ENCODE results near the gene JHY.
A peak's percentile ranks its signal among the peaks of the same experiment; 100 is the strongest.

Gene JHY

GRCh38 chr11:122872046-122872445, 10.5 kb upstream of the JHY start:
- no peak for DNase-seq

DNA sequence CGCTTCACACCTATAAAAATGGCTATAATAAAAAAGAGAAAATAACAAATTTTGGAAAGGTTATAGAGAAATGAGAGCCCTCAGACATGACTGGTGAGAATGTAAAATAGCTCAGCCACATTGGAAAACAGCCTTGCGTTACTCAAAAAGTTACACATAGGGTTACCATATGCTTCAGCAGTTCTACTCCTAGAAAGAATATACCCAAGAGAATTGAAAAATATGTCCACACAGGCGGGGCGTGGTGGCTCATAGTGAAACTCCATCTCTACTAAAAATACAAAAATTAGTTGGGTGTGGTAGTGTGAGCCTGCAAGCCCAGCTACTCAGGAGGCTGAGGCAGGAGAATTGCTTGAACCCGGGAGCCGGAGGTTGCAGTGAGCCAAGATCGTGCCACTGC, 7.6 kb upstream of the JHY start:
- DNase-seq = no peak

DNA sequence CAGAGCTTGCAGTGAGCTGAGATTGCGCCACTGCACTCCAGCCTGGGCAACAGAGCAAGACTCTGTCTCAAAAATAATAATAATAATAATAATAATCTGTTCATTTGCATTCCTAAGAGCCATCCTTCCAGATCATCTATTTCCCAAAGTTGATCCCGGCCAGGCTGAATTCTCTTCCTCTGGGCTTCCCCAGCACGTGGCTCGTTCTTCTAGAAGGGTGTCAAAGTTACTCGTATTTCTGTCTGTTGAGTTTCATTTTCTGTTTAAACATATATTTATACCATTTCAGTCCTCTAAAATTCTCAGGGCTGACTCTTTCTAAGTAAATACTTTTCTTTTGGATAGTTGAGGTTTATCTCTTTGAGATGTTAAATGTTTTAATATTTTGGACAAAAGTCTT, 4.8 kb upstream of the JHY start:
- no peak for DNase-seq

GRCh38 chr11:122879785-122880184, 2.8 kb upstream of the JHY start:
- DNase-seq = no peak

DNA sequence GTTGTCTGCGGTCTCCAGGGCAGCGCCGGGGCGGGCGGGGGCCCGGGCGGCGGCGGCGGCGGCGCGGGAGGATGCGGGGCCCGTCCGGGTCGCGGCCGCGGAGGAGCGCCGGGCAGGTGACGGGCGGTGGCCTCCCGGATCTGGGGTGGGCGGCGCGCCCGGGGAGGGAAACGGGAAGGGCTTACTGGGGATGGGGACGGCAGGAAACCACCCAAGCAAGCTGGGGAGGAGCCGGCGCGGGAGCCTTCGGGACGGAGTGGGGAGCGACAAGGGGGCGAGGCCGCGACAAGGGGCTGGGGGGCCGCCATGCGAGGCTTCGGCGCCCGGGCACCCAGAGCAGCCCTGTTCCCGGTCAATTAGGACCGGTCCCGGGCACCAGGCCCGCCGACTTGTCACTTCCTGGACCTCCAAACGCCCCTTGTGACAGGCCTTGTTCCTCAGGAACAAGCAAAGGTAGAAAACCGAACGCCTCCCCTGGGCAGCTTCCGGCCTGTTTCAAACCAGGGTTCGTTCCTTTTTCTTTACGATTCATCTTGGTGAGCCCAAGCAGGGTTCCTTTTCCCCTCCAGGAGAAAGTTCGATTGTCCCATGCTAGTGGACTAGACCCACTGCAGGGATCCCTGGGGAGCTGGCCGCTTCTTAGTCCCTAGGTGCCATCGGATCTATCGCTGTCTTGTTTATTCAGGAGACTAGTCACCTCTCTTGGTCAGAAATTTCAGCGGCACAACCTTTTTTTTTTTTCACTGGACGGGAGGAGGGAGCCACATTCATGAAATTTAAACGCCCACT, 492 bp downstream of the JHY start:
- DNase-seq = peak; percentile 28 to 35

DNA sequence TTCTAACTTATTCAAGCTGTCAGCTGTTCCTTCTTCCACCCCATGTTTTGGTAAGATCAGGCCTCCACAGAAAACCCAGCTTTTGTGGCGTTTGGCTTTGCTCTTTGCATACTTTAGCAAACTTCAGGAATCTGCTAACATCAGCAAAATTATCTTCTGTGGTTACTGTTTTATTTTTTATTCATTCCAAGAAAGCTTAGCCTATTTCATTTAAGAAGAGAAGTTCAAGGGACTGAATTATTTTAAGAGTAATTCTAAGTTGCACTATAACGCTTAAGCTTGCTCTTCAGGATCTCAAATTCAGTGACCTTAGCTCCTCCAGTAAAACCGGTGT, 1.1 kb downstream of the JHY start:
- no peak for DNase-seq

- DNase-seq = no peak
Observed at GRCh38 chr11:122888162-122888561, 5.6 kb downstream of the JHY start.

DNA sequence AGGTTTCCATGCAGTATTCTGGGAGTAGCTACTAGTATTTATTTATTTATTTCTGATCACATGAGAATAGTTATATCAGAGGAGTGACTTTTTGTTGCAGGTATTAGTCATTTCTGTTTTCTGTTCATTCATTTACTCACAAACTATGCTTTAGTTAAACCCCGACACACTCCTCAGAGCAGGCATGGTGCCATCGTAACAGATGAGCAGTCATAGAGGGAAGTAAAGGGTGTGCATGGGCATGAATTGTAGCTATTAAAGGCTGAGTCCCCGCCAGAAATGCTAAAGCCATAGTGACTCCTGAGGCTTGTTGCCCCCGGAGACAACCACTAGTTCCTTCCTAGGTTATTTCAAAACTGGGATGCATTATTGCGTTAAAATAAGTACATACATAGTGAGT, 10.6 kb downstream of the JHY start:
- DNase-seq = no peak

GRCh38 chr11:122895563-122895962, 13.0 kb downstream of the JHY start:
- no peak for DNase-seq

GRCh38 chr11:122897606-122898210, 15.1 kb downstream of the JHY start:
- no peak for DNase-seq

DNA sequence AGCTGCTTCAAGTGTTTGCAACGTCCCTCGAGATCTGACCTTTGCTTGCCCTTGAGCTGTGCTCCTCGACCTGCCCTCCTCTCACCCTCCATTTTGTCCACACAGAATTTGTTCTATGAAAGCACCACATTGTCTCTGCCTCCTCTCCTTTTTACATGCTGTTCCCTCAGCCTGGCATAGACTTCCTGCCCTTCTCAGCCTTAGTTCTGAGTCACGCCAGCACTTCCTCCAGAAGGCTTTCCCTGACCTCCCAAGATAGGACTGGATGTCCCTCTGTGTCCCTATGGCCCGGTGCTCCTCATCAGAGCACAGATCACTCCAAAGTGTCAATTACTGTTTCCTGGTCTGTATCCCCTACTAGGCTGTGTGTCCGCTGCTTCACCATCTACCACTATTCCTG, 16.2 kb downstream of the JHY start:
- DNase-seq = no peak

DNA sequence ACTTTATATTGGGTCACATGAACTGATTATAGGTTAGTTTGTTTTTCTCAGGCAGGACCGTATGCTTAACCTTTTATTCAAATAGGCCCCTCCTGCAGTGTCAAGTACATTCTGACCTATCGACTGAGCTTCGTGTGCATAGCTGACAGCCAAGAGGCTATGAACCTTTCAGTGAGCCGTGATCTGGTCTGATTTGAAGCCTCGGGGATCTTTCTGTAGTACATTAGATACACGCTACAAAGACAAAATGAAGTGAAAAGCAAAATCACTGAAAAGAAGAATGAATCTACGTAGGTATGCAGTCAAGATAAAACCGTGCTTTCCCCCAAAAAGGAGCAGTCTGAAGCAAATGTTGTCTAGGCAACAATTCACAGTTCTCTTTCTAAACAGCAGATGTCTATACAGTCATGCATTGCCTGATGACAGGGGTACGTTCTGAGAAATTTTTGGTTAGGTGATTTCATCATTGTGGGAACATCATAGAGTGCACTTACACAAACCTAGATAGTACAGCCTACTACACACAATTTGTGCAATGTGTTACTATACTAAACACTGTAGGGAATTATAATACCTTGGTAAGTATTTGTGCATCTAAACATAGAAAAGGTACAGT, 18.1 kb downstream of the JHY start:
- DNase-seq = no peak

DNA sequence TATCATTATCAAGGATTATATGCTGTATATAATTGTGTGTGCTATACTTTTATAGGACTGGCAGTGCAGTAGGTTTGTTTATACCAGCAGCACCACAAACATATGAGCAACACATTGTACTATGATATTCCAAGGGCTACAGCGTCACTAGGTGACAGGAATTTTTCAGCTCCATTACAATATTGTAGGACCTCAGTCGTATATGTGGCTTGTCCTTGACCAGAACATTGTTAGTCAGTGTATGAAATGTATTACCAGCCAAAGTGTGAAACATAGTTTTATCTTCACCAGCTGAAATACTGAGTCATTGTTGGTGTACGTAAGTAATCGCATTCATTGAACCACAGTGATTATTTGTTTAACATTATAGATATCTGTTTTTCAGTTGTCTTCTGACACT, 20.4 kb downstream of the JHY start:
- DNase-seq = no peak

- DNase-seq = no peak
Observed at GRCh38 chr11:122910775-122911174, 28.2 kb downstream of the JHY start.

DNA sequence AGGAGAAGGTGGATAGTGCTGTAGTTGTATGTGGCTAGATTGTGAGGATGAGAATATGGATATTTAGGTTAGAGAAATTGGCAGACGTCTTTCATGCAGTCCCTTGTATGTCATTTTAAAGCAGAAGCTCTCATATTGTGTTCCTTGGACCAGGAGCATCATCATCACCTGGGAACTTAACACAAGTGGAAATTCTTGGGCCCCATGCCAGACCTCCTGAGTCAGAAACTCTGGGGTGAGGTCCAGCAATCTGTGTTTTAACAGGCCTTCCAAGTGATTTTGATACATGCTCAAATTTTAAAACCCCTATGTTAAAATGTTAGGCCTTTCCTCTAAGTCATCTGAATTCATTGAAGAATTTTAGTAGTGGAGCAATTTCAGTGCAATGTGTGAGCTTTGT, 34.8 kb downstream of the JHY start:
- DNase-seq = no peak

GRCh38 chr11:122918734-122919133, 36.2 kb downstream of the JHY start:
- no peak for DNase-seq

- DNase-seq = no peak
Observed at GRCh38 chr11:122920579-122920978, 38.0 kb downstream of the JHY start.

DNA sequence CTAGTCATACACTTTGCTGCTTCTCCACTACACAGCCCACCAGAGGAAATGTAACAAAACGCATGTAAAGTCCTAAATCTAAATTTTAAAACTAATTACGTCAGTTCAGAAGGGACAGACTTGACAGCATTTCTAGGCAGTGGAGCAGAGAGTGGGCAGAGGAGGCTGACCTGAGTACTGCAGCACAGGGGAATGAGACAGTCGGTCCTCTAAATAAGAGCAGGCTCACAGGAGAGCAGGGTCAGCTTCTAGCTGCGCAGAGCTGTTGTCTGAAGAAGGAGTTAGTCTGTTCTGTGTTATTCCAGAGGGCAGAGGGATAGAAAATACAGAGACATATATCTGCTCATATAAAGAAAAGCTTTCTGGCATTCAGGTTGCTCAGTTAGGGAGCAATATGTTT, 40.3 kb downstream of the JHY start:
- no peak for DNase-seq

- DNase-seq = no peak
Observed at GRCh38 chr11:122923302-122923701, 40.7 kb downstream of the JHY start.

- no peak for DNase-seq
Observed at GRCh38 chr11:122931510-122931909, 49.0 kb downstream of the JHY start.

GRCh38 chr11:122933416-122933815, 50.9 kb downstream of the JHY start:
- no peak for DNase-seq

DNA sequence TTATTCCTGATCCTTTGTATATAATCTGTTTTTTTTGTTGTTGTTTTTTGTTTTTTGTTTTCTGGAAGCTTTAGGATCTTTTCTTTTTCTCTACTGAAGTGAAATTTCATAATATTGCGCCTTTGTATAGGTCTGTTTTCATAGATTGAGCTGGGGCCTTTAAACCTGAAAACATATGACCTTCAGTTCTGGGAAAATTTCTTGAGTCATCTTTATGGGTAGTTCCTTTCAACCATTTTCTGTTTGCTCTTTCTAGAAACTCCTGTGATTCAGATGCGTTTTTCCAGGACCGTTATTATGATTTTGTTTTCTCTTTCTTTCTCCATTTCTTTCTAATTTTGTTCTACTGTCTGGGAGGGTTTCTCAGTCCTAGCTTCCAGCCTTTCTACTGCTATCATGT, 55.4 kb downstream of the JHY start:
- DNase-seq = no peak

GRCh38 chr11:122938557-122938956, 56.0 kb downstream of the JHY start:
- DNase-seq = no peak

GRCh38 chr11:122951211-122951610, 68.7 kb downstream of the JHY start:
- no peak for DNase-seq

- no peak for DNase-seq
Observed at GRCh38 chr11:122954455-122954854, 71.9 kb downstream of the JHY start.

Measured in stimulated activated CD4-positive, alpha-beta T cell treated with anti-CD3 and anti-CD28 coated beads, Interleukin-2, amount 100 ng/mL, for 48 hours (primary cell).